ENCODE data around the gene GPR3.

DNA sequence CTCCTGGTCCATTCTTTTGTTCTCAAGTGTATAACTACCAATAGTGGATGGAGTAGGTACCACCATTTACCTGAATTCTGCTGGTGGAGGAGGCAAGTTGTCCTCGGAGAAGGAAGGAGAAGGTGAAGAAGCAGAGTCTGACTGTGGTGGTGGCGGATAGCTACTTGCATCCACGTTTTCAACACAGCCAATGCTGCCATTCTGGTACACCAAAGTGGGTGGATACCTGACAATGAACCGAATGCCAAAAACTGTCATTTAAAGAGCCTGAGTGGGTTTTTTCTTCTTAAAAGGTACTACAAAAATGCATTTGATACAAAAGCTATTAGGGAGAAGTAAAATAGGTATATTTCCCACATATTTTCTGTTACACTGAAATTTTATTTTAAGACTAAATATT lies 20.1 kb downstream of the GPR3 start:
- TF ChIP-seq, protein P1, sequence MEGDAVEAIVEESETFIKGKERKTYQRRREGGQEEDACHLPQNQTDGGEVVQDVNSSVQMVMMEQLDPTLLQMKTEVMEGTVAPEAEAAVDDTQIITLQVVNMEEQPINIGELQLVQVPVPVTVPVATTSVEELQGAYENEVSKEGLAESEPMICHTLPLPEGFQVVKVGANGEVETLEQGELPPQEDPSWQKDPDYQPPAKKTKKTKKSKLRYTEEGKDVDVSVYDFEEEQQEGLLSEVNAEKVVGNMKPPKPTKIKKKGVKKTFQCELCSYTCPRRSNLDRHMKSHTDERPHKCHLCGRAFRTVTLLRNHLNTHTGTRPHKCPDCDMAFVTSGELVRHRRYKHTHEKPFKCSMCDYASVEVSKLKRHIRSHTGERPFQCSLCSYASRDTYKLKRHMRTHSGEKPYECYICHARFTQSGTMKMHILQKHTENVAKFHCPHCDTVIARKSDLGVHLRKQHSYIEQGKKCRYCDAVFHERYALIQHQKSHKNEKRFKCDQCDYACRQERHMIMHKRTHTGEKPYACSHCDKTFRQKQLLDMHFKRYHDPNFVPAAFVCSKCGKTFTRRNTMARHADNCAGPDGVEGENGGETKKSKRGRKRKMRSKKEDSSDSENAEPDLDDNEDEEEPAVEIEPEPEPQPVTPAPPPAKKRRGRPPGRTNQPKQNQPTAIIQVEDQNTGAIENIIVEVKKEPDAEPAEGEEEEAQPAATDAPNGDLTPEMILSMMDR (conservative IDR thresholded peaks at IDR 0.05) = no peak
- TF ChIP-seq EZH2 (IDR thresholded peaks at IDR 0.05; ENCODE audit: low read depth) = no peak
